LNCAP (cell line): ENCODE results near the gene SPACA9.

Source experiments
- TF ChIP-seq, protein P1 (sequence below): fragments of 450-650 bp; IDR thresholded peaks from 2 replicates; pipeline ENCODE4 v1.5.1; 2017; ENCODE audit warnings: mild to moderate bottlenecking

Gene SPACA9

GRCh38 chr9:132857031-132857430 is 21.7 kb upstream of the SPACA9 start:
- TF ChIP-seq, protein P1, sequence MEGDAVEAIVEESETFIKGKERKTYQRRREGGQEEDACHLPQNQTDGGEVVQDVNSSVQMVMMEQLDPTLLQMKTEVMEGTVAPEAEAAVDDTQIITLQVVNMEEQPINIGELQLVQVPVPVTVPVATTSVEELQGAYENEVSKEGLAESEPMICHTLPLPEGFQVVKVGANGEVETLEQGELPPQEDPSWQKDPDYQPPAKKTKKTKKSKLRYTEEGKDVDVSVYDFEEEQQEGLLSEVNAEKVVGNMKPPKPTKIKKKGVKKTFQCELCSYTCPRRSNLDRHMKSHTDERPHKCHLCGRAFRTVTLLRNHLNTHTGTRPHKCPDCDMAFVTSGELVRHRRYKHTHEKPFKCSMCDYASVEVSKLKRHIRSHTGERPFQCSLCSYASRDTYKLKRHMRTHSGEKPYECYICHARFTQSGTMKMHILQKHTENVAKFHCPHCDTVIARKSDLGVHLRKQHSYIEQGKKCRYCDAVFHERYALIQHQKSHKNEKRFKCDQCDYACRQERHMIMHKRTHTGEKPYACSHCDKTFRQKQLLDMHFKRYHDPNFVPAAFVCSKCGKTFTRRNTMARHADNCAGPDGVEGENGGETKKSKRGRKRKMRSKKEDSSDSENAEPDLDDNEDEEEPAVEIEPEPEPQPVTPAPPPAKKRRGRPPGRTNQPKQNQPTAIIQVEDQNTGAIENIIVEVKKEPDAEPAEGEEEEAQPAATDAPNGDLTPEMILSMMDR = no peak

GRCh38 chr9:132857616-132858342 is 20.9 kb upstream of the SPACA9 start:
- TF ChIP-seq, protein P1 = no peak

GRCh38 chr9:132858751-132859150 is 19.9 kb upstream of the SPACA9 start:
- TF ChIP-seq, protein P1 = no peak

DNA sequence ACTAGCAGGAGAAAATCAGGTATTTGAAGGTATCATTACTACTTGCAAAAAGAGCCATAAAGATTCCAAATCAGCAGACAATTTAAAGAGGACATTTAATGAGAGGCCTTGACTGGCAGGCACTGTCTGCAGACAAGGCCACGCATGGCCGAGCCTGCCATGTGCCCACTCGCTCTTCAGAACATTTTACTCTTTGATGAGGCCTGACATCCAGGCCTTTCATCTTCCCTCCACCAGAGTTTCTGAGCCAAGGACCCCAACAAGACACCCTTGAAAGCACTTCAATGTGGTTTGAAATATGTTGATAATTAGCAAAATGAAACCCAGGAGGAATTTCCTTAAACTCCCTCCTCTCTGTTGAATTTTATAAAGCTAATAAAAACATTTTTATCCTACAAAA is 17.0 kb upstream of the SPACA9 start:
- TF ChIP-seq, protein P1 = no peak

DNA sequence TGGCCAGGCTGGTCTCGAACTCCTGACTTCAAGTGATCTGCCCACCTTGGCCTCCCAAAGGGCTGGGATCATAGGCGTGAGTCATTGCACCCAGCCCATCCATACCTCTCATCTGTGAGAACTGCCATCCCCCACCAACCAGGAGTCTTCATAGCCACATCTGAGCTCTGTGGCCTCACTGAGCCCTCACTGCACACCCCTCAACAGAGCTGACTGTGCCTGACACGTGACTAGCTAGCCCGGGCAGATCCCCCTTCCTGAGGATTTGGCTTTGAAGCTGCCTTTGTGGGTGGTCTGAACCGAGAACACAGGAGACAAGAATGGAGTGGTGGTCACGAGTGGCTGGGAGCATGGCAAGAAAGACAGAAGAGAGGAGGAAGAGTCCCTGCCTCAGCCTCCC is 16.2 kb upstream of the SPACA9 start:
- TF ChIP-seq, protein P1 = no peak

GRCh38 chr9:132863096-132863495 is 15.6 kb upstream of the SPACA9 start:
- TF ChIP-seq, protein P1 = no peak

- TF ChIP-seq, protein P1 = no peak
Measured at GRCh38 chr9:132864277-132864676, 14.4 kb upstream of the SPACA9 start.

- TF ChIP-seq, protein P1 = no peak
Measured at GRCh38 chr9:132864691-132865090, 14.0 kb upstream of the SPACA9 start.
